Activated T-cell treated with anti-CD3 and anti-CD28 coated beads, Interleukin-2, amount 50 U/mL, for 48 hours (primary cell): ENCODE measurements around the gene MTHFD2L.

Source experiments
- DNase-seq, 2 experiments: peaks; one replicate each; pipeline ENCODE4 v3.0.0-alpha.2; 2020

The MTHFD2L gene

DNA sequence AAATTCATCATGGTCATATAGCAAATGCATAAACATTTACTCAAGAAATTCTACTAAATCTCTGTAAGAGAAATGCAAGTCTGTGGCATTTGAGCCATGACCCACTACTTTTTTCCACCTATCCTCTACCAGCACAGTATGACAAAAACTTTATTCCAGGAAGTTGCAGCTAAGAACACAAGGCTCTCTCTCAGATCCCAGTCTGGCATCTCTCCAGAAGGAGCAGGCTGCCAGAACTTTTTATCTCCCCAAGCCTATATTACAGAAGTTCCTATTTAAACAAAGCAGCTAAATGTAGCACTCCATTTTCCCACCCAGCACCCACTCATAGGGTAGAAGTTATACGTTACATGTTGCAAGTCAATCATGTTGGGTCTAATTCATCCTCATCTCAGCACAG lies 101.0 kb downstream of the MTHFD2L start:
- DNase-seq = no peak

DNA sequence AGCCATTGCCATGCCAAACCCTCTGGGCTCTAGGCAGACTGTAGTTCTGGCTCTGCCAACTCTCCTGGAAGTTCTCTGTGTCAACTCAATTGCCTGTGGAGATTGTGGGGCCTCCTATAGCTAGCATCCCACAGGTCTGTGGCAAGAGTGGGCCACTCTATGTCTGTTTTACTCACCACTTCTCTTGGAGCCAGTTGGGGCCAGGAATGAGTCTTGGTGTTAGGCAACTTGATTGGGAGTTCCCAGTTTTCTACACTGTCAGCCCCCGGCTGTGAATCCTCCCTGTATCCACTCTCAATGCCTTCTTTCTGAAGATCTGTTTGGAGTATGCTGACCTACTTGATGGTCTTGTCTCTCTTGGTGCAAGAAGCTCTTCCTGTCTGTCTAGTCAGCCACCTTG lies 102.1 kb downstream of the MTHFD2L start:
- no peak for DNase-seq

DNA sequence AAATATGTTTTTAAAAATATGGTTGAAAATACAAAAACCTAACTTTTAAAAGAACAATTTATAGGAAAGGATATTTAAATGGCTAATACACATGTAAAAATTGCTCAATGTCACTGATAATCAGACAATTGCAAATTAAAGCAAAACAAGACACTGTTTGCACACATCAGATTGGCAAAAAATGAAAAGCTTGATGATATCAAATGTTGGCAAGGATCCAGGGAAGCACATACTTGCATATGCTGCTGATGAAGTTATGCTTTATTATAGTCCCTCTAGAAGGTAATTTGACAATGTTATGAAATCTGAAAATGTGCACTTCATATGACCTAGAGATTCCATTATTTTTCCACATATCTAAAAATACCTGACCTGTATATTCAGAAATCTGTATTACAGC lies 104.6 kb downstream of the MTHFD2L start:
- no peak for DNase-seq

DNA sequence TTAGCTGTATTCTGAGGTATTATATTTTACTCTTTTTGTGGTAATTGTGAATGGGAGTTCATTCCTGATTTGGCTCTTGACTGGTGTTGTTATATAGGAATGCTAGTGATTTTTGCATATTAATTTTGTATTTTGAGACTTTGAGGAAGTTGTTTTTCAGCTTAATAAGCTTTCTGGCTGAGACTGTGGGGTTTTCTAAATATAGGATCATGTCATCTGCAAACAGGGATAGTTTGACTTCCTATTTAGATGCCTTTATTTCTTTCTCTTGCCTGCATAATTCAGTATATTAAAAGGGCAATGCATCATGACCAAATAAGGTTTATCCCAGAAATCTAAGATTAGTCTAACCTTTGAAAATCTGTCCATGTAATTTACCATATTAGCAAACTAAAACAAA lies 105.6 kb downstream of the MTHFD2L start:
- DNase-seq = no peak

DNA sequence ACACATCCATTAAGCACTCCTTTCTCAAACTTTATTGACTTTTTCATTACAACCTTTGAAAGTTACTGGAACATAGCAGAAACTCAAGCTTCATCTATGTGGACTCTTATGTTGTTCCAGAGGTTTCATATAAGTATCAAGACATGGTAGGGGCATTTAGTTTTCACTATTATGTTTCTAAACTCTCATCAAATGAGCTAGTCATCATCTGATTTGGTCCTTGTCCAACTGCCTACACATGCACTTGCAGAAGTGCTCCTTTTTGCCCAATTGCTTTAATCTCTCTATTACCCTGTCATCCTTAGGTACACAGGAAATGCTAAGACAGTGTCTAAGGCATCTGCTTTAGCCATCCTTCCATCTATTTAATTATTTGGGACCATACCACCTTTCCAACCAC lies 108.2 kb downstream of the MTHFD2L start:
- DNase-seq = no peak

DNA sequence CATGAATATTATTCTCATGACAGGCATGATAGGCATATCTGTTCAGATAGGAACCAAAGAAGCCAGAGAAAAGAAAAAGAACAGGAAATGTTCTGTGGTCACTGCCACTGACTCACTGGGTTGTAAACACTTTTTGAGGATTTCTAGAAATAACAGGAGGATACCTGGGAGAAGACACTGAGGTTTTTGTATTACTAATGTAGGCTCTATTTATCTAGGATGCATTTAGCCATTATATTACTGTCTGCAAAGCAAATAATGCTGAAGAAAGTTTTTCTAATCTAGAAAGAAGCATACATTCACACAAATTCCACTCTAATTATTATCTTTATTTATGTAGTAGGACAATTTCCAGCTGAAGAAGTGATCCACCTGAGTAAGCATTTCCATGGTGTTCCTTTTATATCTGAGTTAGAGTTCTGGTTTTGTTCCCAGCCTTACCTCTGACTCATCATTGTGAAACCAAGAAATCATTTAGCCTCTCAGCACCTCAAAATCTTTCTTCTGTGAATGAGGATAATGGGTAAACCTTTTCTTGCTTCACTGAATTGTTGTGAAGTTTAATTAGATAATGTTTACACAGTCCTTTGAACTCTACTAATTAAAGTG lies 110.2 kb downstream of the MTHFD2L start:
- DNase-seq = no peak

DNA sequence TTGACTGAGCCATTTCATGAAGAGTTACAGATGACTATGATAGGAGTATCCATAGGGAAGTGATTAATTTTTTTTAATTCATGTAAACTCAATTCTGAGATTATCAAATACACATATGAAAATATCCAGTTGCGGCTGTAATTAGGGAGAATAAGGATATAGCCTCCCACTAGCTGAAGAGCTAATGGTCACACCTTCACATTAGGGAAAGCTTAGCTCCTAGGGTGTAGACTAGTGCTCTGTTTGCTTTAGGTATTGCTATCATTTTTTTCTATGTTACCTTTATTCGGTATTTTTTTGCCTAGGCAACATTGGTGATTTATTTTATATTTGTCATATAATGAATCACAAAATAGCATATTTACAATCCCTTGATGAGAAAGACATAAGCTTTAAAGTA lies 110.7 kb downstream of the MTHFD2L start:
- no peak for DNase-seq

DNA sequence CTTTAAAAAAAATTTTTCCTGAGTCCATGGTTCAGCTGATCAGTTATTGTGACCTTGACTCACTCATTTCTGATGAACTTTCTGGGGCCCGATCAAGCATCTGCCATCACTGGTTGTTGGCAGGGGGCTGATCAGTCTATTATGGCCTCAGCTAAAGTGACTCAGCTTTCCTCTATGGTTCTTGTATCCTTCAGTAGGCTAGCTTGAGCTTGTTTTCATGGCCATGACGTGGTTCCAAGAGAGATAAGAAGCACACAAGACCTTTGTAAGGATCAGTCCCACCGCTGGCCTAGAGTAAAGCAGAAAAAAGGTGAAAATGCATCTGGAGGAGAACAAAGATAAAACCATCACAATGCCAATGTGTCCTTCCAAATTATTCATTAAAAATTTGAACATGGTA lies 120.6 kb downstream of the MTHFD2L start:
- DNase-seq = no peak

DNA sequence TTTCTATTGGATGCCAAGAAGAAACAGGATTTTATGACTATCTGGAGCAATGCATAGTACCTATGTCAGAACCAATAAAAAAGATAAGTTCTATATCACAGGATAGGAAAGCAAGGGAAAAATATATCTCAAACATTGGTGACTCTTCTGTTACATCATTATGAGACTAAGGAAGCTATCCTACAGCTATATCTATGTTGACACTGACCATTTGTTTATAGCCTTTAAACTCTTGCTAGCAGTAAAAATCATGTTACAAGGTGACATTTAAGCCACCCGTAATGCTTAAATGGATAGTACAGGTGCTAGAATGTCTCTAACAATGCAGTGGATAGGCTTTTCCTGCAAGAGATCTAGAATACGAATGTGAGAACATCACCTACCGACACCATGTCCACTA lies 121.8 kb downstream of the MTHFD2L start:
- no peak for DNase-seq

DNA sequence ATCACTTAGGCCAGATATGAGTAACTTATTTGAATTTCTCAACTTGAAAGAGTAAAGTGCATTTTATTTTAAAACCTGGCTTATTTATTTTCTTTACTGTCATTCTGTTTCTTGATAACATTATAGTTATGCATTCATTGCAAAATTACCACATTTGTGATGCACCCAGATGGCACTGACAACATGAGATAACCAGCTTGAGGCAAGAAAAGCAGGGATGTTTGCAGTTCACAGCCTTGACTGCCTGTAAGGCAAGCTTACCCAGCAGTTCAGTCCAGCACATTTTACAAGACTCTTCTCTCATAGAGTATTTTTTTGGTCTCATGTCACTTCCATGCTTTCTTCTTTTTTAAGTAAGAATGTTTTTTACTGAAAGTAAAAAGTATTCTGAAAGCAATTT lies 125.0 kb downstream of the MTHFD2L start:
- no peak for DNase-seq

DNA sequence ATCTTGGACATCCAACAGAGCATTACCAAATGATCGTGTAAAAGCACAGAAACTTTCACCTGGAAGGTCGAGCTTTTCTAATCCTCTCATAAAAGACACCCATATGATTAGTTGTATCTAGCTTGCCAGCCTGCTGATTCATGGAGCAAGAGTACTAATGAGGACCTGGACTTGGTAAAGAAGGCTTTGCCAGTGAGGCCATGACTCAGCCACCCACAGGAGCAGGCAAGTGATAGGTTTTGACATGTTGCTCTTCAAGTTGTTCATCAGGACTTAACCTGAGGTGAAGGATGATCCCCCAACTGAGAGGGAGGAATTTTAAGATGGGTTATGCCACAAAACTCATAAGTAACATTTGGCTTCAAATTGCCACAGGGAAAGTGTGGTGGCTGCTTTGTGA lies 125.7 kb downstream of the MTHFD2L start:
- no peak for DNase-seq

DNA sequence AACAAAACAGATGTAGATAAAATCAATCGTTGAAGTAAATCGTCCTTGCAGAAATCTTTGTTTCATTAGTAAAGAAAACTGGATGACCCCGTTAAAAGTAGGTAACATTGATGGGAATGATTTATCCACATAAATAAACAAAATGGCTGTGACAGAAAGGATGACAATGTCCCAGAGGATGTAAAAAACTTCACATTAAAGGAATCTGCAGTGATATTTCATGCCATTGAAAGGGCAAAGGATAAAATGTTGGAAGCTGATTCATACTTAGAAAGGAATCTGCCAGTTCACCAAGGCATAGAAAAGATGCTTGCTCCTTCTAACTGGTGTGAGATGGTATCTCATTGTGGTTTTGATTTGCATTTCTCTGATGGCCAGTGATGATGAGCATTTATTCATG lies 126.1 kb downstream of the MTHFD2L start:
- no peak for DNase-seq

DNA sequence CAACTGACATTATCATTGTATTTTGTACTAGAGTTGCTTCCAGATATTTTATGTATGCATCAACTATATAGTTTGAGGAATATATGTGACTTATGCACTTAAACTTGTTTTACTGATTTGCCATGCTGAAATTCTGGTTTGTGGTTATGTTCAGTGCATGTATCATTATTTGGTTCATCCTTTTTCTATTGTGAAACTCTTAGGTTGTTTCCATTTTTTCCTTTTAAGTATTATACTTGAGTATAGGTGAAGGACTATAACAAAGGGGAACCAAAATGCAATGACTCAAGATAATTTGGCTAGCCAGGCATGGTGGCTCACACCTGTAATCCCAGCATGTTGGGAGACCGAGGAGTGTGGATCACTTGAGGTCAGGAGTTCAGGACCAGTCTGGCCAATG lies 129.2 kb downstream of the MTHFD2L start:
- DNase-seq = no peak

DNA sequence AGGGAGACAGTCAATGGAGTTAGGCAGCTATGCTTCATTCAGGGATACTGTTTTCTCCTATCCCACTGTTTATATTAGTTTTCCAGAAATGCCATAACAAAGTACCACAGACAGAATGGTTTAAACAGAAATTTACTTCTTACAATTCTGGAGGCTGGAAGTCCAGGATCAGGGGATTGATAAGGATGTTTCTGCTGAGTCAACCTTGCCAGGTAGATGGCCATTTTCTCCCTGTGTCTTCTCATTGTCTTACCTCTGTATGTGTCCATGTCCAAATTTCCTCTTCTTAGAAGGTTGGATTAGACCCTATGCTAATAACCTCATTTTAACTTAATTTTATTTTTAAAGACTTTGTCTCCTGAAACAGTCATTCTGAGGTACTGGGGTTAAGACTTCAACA lies 129.9 kb downstream of the MTHFD2L start:
- DNase-seq = no peak

DNA sequence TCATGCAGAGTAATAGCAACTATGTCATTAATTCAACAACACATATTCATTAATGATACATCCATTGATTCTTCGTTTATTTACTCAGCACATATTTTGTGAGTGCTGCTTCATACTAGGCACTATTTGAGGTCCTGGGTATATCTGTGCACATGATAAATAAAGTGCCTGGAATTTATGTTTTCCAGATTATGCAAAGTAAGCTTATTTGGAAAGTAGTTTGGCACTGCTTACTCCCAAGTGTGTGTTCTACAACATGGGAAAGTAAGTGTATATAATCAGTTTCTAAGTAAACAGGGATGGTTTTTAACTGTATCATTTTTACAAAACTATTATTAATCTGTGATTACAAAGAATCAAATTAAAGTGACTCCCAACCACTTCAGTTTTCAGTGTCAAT lies 133.6 kb downstream of the MTHFD2L start:
- no peak for DNase-seq

DNA sequence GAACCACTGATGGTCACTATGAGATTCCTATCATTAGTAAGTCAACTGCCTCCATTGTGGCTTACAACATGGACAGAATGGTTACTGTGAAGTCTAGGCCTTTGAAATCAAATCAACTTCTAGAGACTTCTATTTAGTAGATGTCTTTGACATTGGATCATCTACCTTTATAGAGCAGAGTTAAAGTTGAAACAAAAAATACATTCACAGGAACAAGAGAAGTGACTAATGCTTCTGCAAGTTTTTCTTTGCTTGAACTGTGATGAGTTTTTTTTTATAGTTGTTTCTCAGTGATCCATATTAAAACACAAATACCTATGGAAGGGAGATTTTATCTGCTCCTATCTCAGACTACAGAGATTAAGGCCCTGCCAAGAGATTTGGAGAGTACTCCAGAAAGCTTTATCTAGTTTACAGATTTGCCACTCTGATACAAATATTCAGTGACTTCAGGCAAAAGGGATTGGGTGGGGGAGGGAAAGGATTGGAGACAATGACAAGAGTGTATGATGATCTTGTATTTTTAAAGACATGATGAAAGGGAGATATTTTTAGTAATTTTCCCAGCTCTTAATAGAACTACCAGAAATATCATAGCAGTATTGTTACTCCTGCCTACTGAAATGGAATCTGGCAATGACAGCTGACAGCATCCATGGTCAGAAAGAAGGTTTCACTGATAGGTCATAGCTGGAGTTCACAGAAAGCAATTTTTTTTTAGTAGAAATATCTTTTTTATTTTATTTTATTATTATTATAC lies 134.4 kb downstream of the MTHFD2L start:
- DNase-seq = no peak

DNA sequence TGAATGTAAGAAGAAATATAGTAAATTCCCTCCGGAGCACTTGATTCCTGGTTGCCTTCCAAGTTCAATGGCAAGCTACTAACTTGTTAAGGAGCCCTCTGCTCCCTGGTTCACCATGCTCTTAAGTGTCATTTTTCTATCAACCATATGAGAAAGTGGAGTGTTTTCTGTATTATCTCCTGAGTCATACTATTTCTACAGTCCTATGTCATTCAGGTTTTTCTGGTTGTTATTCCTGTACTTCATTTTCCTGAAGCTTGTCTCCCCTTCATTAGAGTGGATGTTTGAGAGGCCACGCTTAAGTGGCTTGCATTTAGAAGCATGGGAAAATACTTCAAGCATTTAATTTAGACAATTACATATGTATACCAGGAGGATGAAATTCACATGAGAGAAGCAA lies 135.6 kb downstream of the MTHFD2L start:
- no peak for DNase-seq

DNA sequence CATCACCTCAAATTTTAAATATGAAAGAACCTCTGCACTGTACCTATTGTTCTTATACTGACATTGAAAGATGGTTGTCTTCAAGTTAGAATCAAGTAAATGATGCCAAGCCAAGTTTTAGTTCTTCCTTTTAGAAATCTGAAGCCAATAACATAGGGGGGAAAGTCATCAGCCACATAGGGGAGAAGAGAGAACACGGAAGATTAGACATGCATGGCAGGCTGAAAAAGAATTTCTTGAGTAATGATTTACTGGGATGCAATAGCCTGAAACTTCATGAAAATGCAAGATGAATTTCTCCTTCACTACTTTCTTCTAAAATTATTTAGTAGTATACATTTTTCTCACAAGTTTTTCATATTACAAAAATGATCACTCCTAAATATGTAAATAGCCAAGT lies 136.8 kb downstream of the MTHFD2L start:
- DNase-seq = no peak

DNA sequence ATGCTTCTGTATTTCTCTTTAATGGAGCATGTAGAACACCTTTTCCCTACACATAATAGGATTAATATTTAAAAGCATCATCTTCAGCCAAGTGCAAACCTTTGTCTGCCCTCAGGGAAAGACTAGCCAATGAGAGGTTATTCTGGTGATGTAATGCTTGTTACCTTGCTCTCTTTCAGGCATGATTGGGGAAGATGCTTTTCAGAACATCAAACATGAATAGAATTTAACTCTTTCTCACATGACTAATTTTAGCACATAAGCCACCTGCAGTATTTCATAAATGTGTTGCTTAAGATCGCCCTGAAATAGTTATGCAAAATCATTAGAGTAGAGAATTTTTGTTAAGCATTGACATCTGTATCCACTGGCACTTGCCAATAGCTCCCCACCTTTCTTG lies 139.6 kb downstream of the MTHFD2L start:
- no peak for DNase-seq

DNA sequence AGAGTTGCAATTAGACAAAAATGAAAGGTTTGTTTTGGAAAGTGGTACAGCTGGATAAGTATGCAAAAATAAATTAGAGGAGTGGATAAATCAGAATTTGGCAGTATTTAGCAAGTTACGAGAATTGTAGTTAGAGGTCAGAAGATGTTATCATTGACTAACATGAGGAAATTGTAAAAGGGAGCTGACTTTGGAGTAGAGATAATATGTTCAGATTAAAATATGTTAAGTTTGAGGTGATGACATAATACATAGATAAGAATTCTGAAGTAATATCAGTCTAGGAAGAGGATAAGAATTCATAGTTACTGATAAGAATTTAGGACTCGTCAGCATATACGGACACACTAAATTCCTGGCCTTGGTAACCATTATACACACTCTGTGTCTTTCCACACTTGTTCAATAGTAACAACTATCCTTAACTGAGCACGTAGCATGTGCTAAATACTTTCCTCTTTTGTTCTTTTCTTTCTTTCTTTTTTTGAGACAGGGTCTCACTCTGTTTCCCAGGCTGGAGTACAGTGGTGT lies 146.2 kb downstream of the MTHFD2L start:
- no peak for DNase-seq

DNA sequence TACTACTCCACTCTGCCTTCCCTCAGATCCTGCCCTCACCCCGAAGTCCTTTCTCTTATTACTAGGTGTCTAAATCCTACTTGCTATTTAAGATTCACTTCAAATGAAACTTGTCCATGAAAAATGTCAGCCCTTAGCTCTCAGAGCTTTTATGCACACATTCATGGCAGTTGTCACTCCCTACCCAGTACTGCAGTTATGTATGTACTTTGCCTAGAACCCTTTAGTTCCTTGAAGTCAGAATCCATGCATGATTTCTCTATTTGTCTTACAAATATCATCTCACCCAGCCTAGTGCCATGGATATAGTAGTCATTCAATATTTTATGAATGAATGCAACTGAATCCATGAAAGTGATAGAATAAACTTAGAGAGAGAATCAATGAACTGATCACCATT lies 147.1 kb downstream of the MTHFD2L start:
- no peak for DNase-seq

DNA sequence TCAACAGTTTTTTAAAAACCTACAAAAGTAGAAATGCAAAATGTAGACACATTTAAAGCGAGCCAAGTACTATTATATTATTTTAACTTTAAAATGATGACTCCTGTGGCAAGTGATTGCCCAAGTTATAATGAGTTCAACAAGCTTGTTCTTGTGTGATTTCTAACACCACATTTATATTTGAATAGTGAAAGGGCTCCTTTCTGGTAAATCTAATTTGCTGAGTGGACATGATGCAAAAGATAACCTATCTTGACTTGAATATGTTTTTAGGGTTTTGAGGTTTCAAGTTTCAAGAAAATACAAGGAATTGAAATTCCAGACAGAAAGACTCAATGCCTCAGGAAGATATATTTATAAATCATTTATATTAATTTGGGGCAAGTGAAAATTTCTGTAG lies 149.3 kb downstream of the MTHFD2L start:
- DNase-seq = no peak

DNA sequence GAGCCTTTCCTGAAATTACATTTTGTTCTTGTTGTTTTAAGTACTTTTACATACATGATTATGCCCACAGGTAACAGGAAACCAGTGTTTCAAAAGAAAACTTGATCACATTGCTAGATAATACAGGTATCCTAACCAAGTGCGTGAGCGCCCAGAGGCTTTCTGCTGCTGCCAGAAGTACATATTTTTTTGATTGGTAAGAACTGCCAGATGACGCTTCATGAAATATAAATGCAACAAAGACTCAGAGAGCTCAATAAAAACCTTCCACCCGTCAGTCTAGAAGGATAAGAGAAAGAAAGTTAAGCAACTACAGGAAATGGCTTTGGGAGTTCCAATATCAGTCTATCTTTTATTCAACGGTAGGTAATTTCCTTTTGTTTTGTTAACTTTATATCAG lies 150.3 kb downstream of the MTHFD2L start, which contains the start of gene EPGN:
Gene EPGN (plus strand): TSS at position 256 of the 400 bp plus-strand sequence. CDS start 64 bp downstream, at position 320.
- DNase-seq = no peak

DNA sequence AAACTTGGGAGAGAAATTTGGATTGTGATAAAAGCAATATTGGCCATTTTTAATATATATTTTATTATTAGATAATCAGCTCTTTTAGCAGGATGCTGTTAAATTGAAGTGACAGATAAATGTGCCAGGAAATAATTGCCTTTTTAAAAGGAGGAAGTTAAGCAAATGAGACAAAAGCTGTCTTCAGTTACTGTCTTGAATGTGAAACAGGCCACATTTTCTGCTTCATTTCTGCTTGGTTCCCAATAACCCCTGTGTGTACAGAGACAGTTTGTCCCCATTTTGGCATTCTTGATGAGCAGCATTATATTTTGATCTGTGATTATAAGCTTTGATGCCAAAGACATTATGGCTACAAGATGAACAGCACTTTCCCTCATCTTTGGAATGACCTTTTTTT lies 151.3 kb downstream of the MTHFD2L start:
- DNase-seq = no peak
